CD4-positive, alpha-beta T cell treated with Interleukin-4 for 1 hour (primary cell): Measurements from ENCODE around the gene IL12B.
"Not testable (repeated sequence)": the region's sequence is repeated elsewhere in the genome, so short reads cannot be mapped to it uniquely, and the experiment has no call there.

Experiments
- DNase-seq, 2 donors: peaks; one replicate each; pipeline ENCODE4 v3.0.0-alpha.2; 2020 to 2022

Gene IL12B

DNA sequence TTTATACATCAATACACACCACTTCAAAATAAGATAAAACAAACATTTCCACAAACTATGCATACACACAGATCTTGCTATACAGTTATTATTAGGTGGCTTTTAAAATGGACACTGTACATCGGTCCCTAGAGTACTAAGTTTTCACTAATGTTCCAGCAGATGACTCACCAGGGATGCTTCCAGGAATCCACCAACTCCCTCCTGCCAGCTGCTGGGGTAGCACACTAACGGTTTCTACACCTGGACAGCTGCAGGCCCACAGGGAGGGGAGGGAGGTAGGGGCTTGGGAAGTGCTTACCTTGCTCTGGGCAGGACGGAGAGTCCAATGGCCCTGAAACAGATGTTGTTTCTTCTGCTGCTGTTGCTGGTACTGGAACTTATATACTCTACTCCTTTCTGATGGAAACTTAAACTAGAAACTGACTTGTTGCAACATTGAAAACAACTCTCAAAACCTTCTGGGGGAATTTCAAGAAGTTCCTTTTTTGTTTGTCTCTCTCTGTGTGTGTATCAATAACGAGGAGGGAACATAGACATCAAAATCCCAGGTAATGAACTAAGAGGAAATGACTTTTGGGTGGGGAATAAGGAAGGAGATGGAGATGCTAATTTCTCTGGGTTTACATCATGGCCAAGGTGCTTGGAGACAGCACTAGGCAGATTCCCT lies at the start of gene IL12B:
Gene IL12B (minus strand): TSS at position 357 of the 670 bp plus-strand sequence. CDS start 3,705 bp downstream, outside the sequence.
- DNase-seq = no peak

DNA sequence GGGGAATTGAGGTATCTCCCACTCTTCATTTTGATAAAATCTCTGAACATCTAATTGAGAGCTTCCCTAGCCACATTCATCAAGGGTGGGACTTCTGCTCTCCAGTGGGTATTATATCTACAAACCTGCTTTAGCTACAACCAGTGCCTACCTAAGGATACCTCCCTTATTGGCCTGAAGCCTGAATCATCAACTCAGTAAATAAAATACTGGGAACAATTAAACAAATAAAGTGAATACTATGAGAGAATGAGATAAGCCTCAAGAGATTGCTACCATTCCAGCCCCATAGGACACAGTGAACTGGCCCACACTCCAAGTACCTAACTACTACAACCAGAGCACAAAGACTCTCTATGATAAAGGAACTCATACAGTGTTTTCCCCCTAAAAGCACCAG lies 47.4 kb upstream of the IL12B start:
- no peak for DNase-seq

GRCh38 chr5:159367866-159368265 lies 37.6 kb upstream of the IL12B start:
- DNase-seq = not testable (repeated sequence)

DNA sequence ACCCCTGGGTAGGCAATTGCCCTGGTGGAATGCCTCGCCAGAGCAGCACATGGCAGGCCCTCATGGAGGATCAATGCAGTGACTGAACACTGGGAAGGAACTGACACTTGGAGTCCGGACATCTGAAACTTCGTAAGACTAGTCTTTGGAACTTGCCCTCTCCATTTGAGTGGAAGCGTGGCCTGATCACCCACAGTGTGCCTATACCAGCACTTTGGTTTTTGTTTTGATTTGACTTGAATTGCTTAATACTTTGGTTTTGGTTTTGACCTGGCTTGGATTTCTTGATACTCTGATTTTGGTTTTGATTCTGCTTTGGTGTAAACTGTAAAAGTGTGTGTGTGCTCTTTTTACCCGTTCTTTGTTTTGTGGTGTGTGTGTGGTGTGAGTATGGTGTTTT lies 36.5 kb upstream of the IL12B start:
- not testable (repeated sequence) for DNase-seq

GRCh38 chr5:159362220-159362619 lies 31.9 kb upstream of the IL12B start:
- peak in 1 of 2 donors; percentile 44 for DNase-seq

DNA sequence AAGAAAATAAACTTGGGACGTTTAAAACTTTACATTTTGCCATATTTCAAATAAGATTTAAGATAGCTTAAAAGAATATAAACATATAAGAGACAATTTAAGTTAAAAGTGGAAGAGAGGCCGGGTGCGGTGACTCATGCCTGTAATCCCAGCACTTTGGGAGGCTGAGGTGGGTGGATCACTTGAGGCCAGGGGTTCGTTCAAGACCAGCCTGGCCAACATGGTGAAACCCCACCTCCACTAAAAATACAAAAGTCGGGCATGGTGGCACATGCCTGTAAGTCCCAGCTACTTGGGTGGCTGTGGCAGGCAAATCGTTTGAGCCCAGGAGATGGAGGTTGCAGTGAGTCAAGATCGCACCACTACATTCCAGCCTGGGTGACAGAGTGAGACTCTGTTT lies 29.6 kb upstream of the IL12B start:
- not testable (repeated sequence) for DNase-seq

DNA sequence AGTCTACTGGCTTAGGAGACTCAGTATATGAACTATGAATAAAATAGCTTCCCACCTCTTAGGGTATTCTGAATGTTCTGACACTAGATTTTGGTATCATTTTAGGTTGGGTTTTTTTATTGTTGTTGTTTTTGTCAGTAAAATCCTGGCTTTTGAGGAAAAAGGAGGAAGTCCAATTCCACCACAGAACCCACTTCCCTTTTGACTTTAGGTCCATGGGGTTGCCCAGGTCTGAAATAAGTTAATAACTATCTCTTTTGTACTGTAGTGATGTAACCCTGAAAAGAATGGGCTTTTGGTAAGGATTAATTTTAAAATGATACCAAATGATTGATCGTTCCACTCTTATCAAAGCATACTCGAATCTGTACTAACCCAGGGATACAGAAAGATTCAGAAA lies 29.1 kb upstream of the IL12B start:
- no peak for DNase-seq

- DNase-seq = no peak
Measured at GRCh38 chr5:159353661-159354252, 23.5 kb upstream of the IL12B start.

DNA sequence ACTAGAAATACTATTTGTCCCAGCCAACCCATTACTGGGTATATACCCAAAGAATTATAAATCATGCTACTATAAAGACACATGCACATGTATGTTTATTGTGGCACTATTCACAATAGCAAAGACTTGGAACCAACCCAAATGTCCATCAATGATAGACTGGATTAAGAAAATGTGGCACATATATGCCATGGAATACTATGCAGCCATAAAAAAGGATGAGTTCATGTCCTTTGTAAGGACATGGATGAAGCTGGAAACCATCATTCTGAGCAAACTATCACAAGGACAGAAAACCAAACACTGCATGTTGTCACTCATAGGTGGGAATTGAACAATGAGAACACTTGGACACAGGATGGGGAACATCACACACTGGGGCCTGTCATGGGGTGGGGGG lies 20.4 kb upstream of the IL12B start:
- DNase-seq = not testable (repeated sequence)

DNA sequence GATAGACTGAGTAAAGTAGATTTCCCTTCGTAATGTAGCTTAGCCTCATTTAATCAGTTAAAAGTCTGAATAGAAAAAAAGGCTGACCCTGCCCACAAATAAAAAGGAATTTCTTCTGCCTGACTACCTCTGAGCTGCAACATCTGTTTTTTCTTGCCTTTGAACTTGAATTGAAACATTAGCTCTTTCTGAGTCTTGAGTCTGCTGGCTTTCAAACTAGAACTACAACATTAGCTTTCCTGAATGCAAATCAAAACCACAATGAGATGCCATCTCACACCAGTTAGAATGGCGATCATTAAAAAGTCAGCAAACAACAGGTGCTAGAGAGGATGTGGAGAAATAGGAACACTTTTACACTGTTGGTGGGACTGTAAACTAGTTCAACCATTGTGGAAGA lies 19.9 kb upstream of the IL12B start:
- not testable (repeated sequence) for DNase-seq

DNA sequence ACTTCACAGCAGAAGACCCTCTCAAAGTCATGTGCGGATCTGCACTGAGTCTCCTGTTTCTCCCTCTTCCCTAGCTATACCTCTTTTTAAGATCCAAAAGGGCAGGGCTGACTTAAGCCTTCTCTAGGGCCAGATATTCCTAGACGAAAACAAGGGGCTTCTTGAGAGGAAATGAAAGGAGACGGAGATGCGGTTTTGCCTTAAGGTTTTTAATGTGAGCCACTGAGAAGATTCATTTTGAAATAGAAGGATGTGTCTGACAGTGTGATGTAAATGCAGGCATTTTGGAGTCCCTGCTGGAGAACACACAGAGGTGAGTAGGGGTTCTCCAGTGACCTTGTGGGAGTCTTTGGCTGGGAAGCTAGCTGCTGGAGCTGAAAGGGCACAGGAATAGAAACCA lies 15.6 kb upstream of the IL12B start:
- no peak for DNase-seq

DNA sequence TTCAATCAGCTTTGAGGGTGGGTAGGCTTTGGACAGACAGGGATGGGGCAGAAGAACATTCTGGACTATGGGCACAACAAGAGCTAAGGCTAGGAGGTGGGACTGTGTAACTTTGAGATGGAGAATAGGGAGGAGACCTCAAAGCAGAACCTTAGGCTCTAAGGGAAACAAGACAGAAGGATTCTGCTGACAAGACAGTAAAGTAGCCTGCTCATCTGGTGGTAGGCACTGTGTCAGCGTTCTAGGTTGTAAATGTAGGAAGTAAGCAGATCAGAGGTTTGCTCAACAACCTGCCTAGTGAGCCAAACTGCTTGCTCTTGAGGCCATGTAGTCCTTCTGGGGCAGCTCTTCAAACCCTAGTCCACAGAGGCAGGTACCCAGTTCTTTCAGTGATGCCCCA lies 15.0 kb upstream of the IL12B start:
- peak in 1 of 2 donors; percentile 40 for DNase-seq

DNA sequence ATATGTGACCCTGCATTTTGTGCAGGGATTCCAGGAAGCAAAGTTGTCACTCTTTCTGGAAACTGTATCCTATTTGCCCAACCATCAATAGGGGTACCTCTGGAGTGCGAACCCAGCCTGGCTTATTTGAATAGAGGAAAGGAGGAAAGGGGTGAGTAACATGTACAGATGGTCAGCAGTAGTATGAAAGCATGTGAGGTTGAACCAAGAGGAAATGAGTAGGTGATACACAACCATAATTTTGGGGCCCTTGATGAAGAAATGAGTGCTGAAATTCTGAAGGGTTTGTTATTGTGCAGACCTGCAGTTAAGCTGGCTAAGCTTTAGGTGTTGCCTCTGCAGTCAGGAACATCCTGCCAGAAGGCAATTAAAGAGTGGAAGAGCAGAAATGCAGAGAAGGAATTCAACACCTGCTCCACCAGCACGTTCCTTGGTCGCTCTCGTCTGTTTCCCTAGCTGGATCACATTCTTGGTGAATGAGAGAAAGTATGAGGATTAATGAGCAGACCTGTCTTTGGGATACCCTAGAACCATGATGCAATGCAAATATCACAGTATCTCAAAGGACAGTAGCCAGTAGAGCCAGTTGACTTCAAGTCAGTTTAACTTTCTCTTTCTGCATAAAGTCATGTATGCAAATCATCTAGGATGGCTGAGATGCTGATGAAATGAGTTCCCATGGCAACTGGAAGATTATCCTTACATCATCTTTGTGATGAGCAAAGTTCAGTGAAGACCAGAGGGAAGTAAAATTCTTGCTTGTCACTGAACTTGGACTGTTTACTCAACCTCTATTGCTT lies 13.2 kb upstream of the IL12B start:
- peak; percentile 25 to 34 for DNase-seq

DNA sequence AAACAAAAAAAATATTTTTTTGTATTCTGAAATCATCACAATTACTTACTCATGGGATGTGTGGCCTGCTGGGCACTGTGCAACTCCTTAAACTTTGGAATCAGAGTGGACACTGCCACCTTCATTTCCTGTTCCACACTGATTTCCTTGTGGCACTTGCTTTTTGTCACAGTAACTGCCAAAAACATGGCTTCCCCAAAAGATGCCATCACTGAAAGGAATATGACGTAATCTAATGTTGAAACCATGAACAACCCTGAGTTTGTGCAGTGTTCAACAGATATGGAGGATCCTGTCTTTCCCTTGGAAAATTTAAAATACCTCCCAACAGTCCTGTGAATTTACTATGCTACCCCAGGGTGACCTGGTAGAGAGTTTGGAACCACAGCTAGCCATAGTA lies 12.6 kb upstream of the IL12B start:
- DNase-seq = no peak

DNA sequence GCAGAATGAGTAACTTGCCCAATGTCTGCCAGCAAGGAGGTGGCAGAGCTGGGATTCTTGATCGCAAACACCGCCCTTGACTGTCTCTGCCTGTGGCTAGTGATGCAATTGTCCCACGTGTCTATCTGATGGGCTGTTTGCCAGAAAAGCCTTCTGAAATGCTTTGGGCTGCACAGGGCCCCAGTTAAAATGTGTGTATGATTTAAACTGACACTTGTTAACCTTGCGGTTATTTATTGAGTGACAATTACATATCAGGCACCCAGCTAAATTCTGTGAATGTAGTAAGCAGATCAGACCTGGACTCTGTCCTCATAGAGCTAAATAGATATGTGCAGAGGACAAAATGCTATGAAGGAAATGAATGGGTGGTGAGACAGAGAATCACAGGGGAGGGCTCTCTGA lies 11.6 kb upstream of the IL12B start:
- peak; percentile 76 to 81 for DNase-seq

GRCh38 chr5:159341145-159341544 lies 10.9 kb upstream of the IL12B start:
- no peak for DNase-seq

- DNase-seq = peak; percentile 22 to 33
Measured at GRCh38 chr5:159340511-159340910, 10.2 kb upstream of the IL12B start.

- DNase-seq = no peak
Measured at GRCh38 chr5:159339460-159339859, 9.2 kb upstream of the IL12B start.

GRCh38 chr5:159338118-159338517 lies 7.8 kb upstream of the IL12B start:
- no peak for DNase-seq

GRCh38 chr5:159337016-159337955 lies 7.0 kb upstream of the IL12B start:
- DNase-seq = peak; percentile 65 to 69

DNA sequence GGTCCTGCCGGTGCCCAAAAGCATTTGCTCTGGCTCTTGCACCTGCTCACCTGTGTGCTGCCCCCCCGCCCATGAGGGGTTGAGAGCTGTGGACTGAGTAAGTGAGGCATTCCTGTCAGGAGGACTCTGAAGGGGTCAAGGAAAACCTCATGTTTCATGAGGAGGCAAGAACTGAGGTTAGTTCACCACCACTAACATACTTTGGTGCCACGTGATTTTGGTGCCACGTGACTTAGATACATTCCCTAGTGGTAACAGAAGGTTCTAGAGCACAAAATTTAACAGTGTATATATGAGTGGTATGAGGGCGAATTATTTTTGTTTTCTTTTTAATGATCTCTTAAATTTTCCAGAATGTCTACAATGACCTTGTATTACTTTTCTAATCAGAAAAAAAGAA lies 6.3 kb upstream of the IL12B start:
- no peak for DNase-seq

GRCh38 chr5:159333545-159333925 lies 3.2 kb upstream of the IL12B start:
- DNase-seq = no peak
